H1 (cell line): ENCODE measurements around the gene EGR1. TPM values are rescaled to one million over a fixed set of nuclear protein-coding genes. Genes with fewer than 3 reads are reported as not detected.
A peak's percentile ranks its signal among the peaks of the same experiment; 100 is the strongest.

ENCODE experiments used
- BRCA1 ChIP-seq: IDR thresholded peaks from 2 replicates; pipeline ENCODE4 v1.6.1; 2012; ENCODE audit warnings: low read depth, low read length, improper control_type of control experiment
- CHD2 ChIP-seq: IDR thresholded peaks from 2 replicates; pipeline ENCODE4 v1.6.1; 2012; ENCODE audit warnings: low read length, improper control_type of control experiment
- EGR1 ChIP-seq: IDR thresholded peaks from 2 replicates; pipeline ENCODE4 v1.6.1; 2011; ENCODE audit warnings: low read depth, low read length, borderline replicate concordance
- GTF2F1 ChIP-seq: IDR thresholded peaks from 2 replicates; pipeline ENCODE4 v1.6.1; 2012; ENCODE audit warnings: low read depth, low read length, improper control_type of control experiment, borderline replicate concordance
- POLR2AphosphoS5 ChIP-seq: IDR thresholded peaks from 2 replicates; pipeline ENCODE4 v1.6.1; 2011; ENCODE audit warnings: low read depth, low read length
- RFX5 ChIP-seq: IDR thresholded peaks from 2 replicates; pipeline ENCODE4 v1.6.1; 2011; ENCODE audit warnings: low read depth, low read length, improper control_type of control experiment, borderline replicate concordance
- RXRA ChIP-seq: IDR thresholded peaks from 2 replicates; pipeline ENCODE4 v1.6.1; 2011; ENCODE audit warnings: low read depth, mild to moderate bottlenecking, low read length, moderate library complexity; ENCODE audit not compliant: insufficient read depth
- TAF7 ChIP-seq: optimal IDR thresholded peaks from 2 replicates; pipeline ENCODE3; 2011; ENCODE audit warnings: low read depth, mild to moderate bottlenecking, inconsistent platforms, low read length, moderate library complexity, borderline replicate concordance
- TBP ChIP-seq: IDR thresholded peaks from 2 replicates; pipeline ENCODE4 v1.6.1; 2011; ENCODE audit warnings: low read depth, low read length, improper control_type of control experiment
- ZNF274 ChIP-seq: IDR thresholded peaks from 2 replicates; pipeline ENCODE4 v1.7.0; 2012; ENCODE audit warnings: low read length, borderline replicate concordance; ENCODE audit errors: extremely low read depth
- polyA plus RNA-seq, 7 experiments: library from polyadenylated mRNA; depleted of rRNA in 3 of 7; stranded (reverse) in 5 of 7; unstranded in 2 of 7; fragments of >200 nt in 5 of 7; fragments of 200-250 nt in 2 of 7; gene quantifications; 1 replicate in 5 of 7; 2 replicates in 1 of 7; 4 replicates in 1 of 7; pipeline versions ENCODE4 v1.2.1 to v1.2.3, GENCODE V29; 2011 to 2013; ENCODE audit warnings: missing spikeins in 2 of 7, mixed read lengths in 2 of 7
- total RNA-seq: library from RNA; stranded (reverse); fragmentation: NEBNext Ultra II Directional; extraction: Animal tissue kit (Norgen Biotek cat#: 25700); gene quantifications from 2 replicates; pipeline ENCODE4 v1.2.1, GENCODE V29; 2021
- TF ChIP-seq, protein P1 (sequence below): fragments of 300-600 bp; sonication (generic); IDR thresholded peaks from 2 replicates; pipeline ENCODE4 v1.7.1; 2012; ENCODE audit warnings: low read length, moderate library complexity, mild to moderate bottlenecking, inconsistent platforms; ENCODE audit not compliant: insufficient replicate concordance

Gene EGR1
- total and polyA plus RNA-seq, 2 of the 8 experiments (the other 6 are each of a cell fraction or from before 2014, with no cell fraction given) = 16.2 to 35.5 TPM

DNA sequence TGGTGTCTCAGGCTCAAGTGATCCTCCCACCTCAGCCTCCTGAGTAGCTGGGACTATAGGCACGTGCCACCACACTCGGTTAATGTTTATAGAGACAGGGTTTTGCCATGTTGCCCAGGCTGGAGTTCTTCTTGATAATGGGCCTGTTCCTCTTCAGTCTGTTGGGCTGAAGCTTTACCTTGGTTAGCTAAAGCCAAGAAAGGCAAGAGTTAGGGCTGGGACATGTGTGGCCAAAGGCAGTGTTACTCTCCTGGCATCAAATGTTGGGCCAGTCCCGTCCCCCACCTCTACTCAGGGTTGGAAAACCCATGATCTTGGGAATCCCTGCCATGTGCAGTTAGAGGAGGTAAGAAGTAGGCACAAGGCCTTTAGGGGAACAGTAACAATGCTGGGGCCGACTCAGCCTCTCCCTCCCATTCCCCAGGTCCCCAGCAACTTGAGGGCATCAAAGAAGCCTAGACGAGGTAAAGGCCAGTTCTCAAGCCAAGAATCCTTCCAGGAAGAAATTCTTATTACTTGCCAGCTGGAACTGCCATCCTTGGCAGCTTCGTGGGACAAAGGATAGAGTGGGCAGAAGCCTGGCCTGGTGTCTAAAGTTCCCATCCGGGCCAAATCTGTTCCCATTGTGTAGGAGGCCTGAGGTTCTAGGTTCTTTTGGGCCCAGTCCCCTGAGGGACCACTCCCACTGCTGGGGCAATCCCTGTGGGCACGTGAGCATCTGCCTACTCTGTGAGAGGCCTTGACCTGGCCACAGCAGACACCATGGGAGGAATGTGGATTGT, 4.5 kb downstream of the EGR1 start (continued):
- peak; percentile 93 for TF ChIP-seq TAF7
- TF ChIP-seq, protein P1, sequence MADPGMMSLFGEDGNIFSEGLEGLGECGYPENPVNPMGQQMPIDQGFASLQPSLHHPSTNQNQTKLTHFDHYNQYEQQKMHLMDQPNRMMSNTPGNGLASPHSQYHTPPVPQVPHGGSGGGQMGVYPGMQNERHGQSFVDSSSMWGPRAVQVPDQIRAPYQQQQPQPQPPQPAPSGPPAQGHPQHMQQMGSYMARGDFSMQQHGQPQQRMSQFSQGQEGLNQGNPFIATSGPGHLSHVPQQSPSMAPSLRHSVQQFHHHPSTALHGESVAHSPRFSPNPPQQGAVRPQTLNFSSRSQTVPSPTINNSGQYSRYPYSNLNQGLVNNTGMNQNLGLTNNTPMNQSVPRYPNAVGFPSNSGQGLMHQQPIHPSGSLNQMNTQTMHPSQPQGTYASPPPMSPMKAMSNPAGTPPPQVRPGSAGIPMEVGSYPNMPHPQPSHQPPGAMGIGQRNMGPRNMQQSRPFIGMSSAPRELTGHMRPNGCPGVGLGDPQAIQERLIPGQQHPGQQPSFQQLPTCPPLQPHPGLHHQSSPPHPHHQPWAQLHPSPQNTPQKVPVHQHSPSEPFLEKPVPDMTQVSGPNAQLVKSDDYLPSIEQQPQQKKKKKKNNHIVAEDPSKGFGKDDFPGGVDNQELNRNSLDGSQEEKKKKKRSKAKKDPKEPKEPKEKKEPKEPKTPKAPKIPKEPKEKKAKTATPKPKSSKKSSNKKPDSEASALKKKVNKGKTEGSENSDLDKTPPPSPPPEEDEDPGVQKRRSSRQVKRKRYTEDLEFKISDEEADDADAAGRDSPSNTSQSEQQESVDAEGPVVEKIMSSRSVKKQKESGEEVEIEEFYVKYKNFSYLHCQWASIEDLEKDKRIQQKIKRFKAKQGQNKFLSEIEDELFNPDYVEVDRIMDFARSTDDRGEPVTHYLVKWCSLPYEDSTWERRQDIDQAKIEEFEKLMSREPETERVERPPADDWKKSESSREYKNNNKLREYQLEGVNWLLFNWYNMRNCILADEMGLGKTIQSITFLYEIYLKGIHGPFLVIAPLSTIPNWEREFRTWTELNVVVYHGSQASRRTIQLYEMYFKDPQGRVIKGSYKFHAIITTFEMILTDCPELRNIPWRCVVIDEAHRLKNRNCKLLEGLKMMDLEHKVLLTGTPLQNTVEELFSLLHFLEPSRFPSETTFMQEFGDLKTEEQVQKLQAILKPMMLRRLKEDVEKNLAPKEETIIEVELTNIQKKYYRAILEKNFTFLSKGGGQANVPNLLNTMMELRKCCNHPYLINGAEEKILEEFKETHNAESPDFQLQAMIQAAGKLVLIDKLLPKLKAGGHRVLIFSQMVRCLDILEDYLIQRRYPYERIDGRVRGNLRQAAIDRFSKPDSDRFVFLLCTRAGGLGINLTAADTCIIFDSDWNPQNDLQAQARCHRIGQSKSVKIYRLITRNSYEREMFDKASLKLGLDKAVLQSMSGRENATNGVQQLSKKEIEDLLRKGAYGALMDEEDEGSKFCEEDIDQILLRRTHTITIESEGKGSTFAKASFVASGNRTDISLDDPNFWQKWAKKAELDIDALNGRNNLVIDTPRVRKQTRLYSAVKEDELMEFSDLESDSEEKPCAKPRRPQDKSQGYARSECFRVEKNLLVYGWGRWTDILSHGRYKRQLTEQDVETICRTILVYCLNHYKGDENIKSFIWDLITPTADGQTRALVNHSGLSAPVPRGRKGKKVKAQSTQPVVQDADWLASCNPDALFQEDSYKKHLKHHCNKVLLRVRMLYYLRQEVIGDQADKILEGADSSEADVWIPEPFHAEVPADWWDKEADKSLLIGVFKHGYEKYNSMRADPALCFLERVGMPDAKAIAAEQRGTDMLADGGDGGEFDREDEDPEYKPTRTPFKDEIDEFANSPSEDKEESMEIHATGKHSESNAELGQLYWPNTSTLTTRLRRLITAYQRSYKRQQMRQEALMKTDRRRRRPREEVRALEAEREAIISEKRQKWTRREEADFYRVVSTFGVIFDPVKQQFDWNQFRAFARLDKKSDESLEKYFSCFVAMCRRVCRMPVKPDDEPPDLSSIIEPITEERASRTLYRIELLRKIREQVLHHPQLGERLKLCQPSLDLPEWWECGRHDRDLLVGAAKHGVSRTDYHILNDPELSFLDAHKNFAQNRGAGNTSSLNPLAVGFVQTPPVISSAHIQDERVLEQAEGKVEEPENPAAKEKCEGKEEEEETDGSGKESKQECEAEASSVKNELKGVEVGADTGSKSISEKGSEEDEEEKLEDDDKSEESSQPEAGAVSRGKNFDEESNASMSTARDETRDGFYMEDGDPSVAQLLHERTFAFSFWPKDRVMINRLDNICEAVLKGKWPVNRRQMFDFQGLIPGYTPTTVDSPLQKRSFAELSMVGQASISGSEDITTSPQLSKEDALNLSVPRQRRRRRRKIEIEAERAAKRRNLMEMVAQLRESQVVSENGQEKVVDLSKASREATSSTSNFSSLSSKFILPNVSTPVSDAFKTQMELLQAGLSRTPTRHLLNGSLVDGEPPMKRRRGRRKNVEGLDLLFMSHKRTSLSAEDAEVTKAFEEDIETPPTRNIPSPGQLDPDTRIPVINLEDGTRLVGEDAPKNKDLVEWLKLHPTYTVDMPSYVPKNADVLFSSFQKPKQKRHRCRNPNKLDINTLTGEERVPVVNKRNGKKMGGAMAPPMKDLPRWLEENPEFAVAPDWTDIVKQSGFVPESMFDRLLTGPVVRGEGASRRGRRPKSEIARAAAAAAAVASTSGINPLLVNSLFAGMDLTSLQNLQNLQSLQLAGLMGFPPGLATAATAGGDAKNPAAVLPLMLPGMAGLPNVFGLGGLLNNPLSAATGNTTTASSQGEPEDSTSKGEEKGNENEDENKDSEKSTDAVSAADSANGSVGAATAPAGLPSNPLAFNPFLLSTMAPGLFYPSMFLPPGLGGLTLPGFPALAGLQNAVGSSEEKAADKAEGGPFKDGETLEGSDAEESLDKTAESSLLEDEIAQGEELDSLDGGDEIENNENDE = peak; percentile 37
- peak; percentile 79 for TF ChIP-seq CHD2
- 0 out of 2 replicates have a peak, but pooled peaks have one; percentile 2 for TF ChIP-seq RXRA
- peak; percentile 92 for TF ChIP-seq POLR2AphosphoS5
- TF ChIP-seq BRCA1 = peak; percentile 64; the same call in 1 of the 2 replicates
- TF ChIP-seq GTF2F1 = no peak
- no peak for TF ChIP-seq TBP
- TF ChIP-seq EGR1 = no peak; the same call in 1 of the 2 replicates
- no peak for TF ChIP-seq ZNF274
- no peak for TF ChIP-seq RFX5
